22Rv1 (cell line): Measurements from ENCODE around the gene CELF2.
"Not testable (repeated sequence)": the region's sequence is repeated elsewhere in the genome, so short reads cannot be mapped to it uniquely, and the experiment has no call there.

Experiments used
- H3K27ac ChIP-seq: fragments of 450-650 bp; 2 replicates; pipeline ENCODE4 v1.5.1; 2017
- CTCF ChIP-seq: fragments of 450-650 bp; IDR thresholded peaks from 2 replicates; pipeline ENCODE4 v1.5.1; 2017; ENCODE audit warnings: mild to moderate bottlenecking
- ZFX ChIP-seq: fragments of 450-650 bp; IDR thresholded peaks from 2 replicates; pipeline ENCODE4 v1.6.1; 2017; ENCODE audit warnings: antibody characterized with exemption, borderline replicate concordance

The CELF2 gene

GRCh38 chr10:11363497-11363896 lies 345.8 kb downstream of the CELF2 start:
- no peak overlapping the region for H3K27ac ChIP-seq
- TF ChIP-seq CTCF (no peak), ZFX (no peak)

GRCh38 chr10:11364241-11364640 lies 346.6 kb downstream of the CELF2 start:
- TF ChIP-seq CTCF: no peak
- TF ChIP-seq ZFX: no peak
- H3K27ac ChIP-seq: no peak overlapping the region

GRCh38 chr10:11366889-11367288 lies 349.2 kb downstream of the CELF2 start:
- H3K27ac ChIP-seq: not testable (repeated sequence)

- H3K27ac ChIP-seq: no peak overlapping the region
- 0 out of 2 replicates have a peak, but pooled peaks have one; percentile 2 for TF ChIP-seq CTCF
- TF ChIP-seq ZFX: no peak
These were observed 349.8 kb downstream of the CELF2 start for GRCh38 chr10:11367505-11367904.

- TF ChIP-seq CTCF (no peak), ZFX (no peak)
- H3K27ac ChIP-seq: no peak overlapping the region
These were observed 356.1 kb downstream of the CELF2 start for GRCh38 chr10:11373717-11374171.

GRCh38 chr10:11377267-11377666 lies 359.6 kb downstream of the CELF2 start:
- TF ChIP-seq CTCF: no peak
- TF ChIP-seq ZFX: no peak
- H3K27ac ChIP-seq: no peak overlapping the region

GRCh38 chr10:11378835-11379234 lies 361.2 kb downstream of the CELF2 start:
- TF ChIP-seq ZFX (no peak), CTCF (no peak)

GRCh38 chr10:11379771-11380170 lies 362.1 kb downstream of the CELF2 start:
- no peak overlapping the region for H3K27ac ChIP-seq
- TF ChIP-seq ZFX (no peak), CTCF (no peak)

More at GRCh38 chr10:11378835-11379234, 361.2 kb downstream of the CELF2 start:
- no peak overlapping the region for H3K27ac ChIP-seq
